ENCODE measurements around the gene OBSCN.

The OBSCN gene

DNA sequence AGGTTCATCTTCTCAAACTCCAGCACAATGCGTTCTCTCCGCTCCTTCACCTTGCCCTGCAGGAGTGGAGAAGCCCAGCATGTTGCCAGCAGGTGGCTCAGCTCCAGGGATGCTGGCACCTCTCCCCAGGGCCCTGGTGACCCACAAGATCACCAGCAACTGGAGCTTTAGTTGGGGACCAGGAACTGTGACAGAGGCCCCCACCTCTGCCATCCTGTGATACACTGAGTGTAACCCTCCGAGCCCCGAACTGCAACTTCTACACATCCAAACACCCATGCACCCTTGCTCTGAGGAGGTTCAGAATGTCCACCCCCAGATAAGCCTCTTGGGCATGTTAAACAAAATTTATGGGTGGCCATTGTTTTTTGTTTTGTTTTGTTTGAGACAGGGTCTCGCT lies 203.3 kb downstream of the OBSCN start:
- no peak for DNase-seq (ENCODE audit: low read depth in 1 of 2, low spot score in 1 of 2)
- TF ChIP-seq POLR2AphosphoS5 (IDR thresholded peaks at IDR 0.05; ENCODE audit: low read depth): no peak
- no peak for TF ChIP-seq GABPA (IDR thresholded peaks at IDR 0.05; ENCODE audit: low read depth)
- TF ChIP-seq, protein P1, sequence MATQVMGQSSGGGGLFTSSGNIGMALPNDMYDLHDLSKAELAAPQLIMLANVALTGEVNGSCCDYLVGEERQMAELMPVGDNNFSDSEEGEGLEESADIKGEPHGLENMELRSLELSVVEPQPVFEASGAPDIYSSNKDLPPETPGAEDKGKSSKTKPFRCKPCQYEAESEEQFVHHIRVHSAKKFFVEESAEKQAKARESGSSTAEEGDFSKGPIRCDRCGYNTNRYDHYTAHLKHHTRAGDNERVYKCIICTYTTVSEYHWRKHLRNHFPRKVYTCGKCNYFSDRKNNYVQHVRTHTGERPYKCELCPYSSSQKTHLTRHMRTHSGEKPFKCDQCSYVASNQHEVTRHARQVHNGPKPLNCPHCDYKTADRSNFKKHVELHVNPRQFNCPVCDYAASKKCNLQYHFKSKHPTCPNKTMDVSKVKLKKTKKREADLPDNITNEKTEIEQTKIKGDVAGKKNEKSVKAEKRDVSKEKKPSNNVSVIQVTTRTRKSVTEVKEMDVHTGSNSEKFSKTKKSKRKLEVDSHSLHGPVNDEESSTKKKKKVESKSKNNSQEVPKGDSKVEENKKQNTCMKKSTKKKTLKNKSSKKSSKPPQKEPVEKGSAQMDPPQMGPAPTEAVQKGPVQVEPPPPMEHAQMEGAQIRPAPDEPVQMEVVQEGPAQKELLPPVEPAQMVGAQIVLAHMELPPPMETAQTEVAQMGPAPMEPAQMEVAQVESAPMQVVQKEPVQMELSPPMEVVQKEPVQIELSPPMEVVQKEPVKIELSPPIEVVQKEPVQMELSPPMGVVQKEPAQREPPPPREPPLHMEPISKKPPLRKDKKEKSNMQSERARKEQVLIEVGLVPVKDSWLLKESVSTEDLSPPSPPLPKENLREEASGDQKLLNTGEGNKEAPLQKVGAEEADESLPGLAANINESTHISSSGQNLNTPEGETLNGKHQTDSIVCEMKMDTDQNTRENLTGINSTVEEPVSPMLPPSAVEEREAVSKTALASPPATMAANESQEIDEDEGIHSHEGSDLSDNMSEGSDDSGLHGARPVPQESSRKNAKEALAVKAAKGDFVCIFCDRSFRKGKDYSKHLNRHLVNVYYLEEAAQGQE (IDR thresholded peaks at IDR 0.05; ENCODE audit: insufficient replicate concordance, low read depth): no peak
- TF ChIP-seq SPI1 (IDR thresholded peaks at IDR 0.05; ENCODE audit: borderline replicate concordance, low read depth): no peak
- TF ChIP-seq, protein P2, sequence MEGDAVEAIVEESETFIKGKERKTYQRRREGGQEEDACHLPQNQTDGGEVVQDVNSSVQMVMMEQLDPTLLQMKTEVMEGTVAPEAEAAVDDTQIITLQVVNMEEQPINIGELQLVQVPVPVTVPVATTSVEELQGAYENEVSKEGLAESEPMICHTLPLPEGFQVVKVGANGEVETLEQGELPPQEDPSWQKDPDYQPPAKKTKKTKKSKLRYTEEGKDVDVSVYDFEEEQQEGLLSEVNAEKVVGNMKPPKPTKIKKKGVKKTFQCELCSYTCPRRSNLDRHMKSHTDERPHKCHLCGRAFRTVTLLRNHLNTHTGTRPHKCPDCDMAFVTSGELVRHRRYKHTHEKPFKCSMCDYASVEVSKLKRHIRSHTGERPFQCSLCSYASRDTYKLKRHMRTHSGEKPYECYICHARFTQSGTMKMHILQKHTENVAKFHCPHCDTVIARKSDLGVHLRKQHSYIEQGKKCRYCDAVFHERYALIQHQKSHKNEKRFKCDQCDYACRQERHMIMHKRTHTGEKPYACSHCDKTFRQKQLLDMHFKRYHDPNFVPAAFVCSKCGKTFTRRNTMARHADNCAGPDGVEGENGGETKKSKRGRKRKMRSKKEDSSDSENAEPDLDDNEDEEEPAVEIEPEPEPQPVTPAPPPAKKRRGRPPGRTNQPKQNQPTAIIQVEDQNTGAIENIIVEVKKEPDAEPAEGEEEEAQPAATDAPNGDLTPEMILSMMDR (IDR thresholded peaks at IDR 0.05; ENCODE audit: insufficient read depth, low read length): no peak
- peaks cover 8% of the 10 kb centered on the region for H3K27me3 ChIP-seq (ENCODE audit: insufficient read depth, poor library complexity, severe bottlenecking)

DNA sequence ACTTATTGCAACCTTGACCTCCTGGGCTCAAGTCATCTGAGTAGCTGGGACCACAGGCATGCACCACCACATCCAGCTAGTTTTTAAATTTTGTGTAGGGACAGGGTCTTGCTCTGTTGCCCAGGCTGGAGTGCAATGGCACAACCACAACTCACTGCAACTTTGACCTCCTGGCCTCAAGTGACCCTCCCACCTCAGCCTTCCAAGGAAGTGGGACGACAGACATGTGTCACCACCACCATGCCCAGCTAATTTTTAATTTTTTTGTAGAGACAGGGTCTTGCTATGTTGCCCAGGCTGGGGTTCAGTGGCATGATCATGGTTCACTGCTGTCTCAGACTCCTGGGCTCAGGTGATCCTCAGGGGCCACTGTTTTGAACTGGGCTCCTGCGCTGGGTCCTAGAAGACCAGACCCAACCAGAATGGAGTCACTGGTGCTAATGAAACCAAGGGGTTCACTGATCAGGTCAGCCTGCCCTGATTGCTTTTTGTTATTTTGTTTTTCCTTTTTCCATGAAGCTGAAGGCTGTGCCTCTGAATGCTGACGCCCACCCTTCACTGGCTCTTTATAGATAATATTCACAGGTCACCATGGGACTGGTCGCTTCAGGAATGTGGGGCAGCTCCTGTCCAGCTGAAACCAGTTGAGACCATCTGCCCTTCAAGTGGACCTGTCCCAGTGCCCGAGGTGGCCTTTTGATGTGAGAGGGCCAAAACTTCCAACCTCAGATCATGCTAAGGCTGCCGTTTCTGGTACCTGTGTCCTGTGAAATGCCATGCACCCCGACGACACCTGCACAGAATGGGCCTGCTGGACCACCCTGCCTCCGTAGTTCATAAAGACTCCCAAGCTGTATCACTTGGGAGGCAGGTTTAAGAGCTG lies 203.9 kb downstream of the OBSCN start:
- no peak for TF ChIP-seq POLR2AphosphoS5 (IDR thresholded peaks at IDR 0.05; ENCODE audit: low read depth)
- TF ChIP-seq, protein P2 (IDR thresholded peaks at IDR 0.05; ENCODE audit: insufficient read depth, low read length): no peak
- TF ChIP-seq, protein P1 (IDR thresholded peaks at IDR 0.05; ENCODE audit: insufficient replicate concordance, low read depth): no peak
- TF ChIP-seq GABPA (IDR thresholded peaks at IDR 0.05; ENCODE audit: low read depth): no peak
- TF ChIP-seq SPI1 (IDR thresholded peaks at IDR 0.05; ENCODE audit: borderline replicate concordance, low read depth): no peak

More for the DNA sequence above, 203.3 kb downstream of the OBSCN start:
- Histone ChIP-seq H3K4me3 (replicated peaks; ENCODE audit: insufficient read depth, low read length) (no peak overlapping the region), H3K27ac (replicated peaks) (no peak overlapping the region)

DNA sequence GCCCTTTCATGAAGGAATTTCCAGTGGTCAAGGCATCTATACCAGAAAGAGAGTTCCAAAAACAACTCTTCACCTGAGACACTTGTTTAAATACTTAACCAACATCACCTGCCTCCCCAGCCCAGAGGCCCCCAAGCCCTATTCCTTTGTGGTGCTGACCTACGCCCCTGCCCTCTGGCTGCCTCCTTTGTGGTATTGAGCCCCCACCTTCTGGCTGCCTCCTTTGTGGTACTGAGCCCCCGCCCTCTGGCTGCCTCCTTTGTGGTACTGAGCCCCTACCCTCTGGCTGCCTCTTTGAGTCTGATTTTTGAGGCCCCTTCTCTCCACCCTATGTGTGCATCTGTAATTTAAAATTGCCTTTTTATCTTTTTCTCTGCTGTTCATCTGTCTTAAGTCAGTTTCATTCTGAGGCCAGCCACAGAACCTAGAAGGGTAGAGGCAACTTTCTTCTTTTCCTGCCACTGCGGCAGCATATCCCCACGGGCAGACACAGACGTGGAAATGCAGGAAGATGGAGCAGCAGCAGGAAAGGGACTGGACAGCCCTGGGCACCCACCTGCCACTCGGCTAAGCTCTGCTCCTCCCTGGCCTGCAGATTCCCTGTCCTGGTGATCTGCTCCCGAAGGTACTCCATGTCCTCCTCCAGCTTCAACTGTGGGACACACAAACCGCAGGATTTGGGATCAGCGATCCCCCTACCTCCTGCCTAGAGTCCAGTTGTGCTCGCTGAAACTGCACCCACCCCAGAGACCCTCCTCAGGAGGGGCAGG lies 205.6 kb downstream of the OBSCN start:
- DNase-seq (ENCODE audit: low read depth in 1 of 2, low spot score in 1 of 2): no peak
- H3K4me3 ChIP-seq (replicated peaks; ENCODE audit: insufficient read depth, low read length): no peak overlapping the region
- TF ChIP-seq SPI1 (IDR thresholded peaks at IDR 0.05; ENCODE audit: borderline replicate concordance, low read depth): no peak
- TF ChIP-seq GABPA (IDR thresholded peaks at IDR 0.05; ENCODE audit: low read depth): no peak
- TF ChIP-seq, protein P1 (IDR thresholded peaks at IDR 0.05; ENCODE audit: insufficient replicate concordance, low read depth): no peak
- TF ChIP-seq POLR2AphosphoS5 (IDR thresholded peaks at IDR 0.05; ENCODE audit: low read depth): no peak
- TF ChIP-seq, protein P2 (IDR thresholded peaks at IDR 0.05; ENCODE audit: insufficient read depth, low read length): no peak
- peaks cover 26% of the 10 kb centered on the region for H3K27me3 ChIP-seq (ENCODE audit: insufficient read depth, poor library complexity, severe bottlenecking)
- H3K27ac ChIP-seq (replicated peaks): no peak overlapping the region

More for the DNA sequence above, 203.9 kb downstream of the OBSCN start:
- peaks cover 11% of the 10 kb centered on the region for H3K27me3 ChIP-seq (ENCODE audit: insufficient read depth, poor library complexity, severe bottlenecking)
- H3K27ac ChIP-seq (replicated peaks): no peak overlapping the region
- H3K4me3 ChIP-seq (replicated peaks; ENCODE audit: insufficient read depth, low read length): no peak overlapping the region
- no peak for DNase-seq (ENCODE audit: low read depth in 1 of 2, low spot score in 1 of 2)

Measured in HL-60 (cell line).